ENCODE results near the gene CCDC175.

Gene CCDC175

DNA sequence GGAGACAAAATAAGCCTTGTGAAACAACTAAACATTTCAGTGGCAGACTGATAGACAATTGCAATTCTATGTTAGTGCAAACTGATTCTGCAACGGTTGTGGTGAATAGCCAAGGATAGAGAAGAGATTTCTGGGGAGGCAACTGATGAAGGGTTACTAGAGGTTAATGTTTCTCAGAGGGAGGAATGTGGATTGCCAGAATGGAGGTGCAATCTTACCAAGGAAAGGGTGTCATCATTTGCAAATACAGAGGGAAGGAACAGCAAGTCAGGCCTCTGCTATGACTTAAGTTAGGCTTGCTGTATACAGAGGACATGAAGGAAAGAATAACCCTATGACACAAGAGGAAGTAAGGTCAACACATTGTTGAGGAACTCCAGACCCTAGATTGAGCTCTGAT lies 35.8 kb downstream of the CCDC175 start (continued):
- TF ChIP-seq, protein P1, sequence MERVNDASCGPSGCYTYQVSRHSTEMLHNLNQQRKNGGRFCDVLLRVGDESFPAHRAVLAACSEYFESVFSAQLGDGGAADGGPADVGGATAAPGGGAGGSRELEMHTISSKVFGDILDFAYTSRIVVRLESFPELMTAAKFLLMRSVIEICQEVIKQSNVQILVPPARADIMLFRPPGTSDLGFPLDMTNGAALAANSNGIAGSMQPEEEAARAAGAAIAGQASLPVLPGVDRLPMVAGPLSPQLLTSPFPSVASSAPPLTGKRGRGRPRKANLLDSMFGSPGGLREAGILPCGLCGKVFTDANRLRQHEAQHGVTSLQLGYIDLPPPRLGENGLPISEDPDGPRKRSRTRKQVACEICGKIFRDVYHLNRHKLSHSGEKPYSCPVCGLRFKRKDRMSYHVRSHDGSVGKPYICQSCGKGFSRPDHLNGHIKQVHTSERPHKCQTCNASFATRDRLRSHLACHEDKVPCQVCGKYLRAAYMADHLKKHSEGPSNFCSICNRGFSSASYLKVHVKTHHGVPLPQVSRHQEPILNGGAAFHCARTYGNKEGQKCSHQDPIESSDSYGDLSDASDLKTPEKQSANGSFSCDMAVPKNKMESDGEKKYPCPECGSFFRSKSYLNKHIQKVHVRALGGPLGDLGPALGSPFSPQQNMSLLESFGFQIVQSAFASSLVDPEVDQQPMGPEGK (CRISPR knock-in tag; IDR thresholded peaks at IDR 0.05; ENCODE audit: borderline replicate concordance), result no peak
- TF ChIP-seq GLIS3 (CRISPR knock-in tag; IDR thresholded peaks at IDR 0.05) (no peak), TOX (CRISPR knock-in tag; IDR thresholded peaks at IDR 0.05; ENCODE audit: borderline replicate concordance) (no peak), ARNTL (CRISPR knock-in tag; IDR thresholded peaks at IDR 0.05; ENCODE audit: borderline replicate concordance, low read depth) (no peak), ZNF565 (CRISPR knock-in tag; conservative IDR thresholded peaks at IDR 0.05; ENCODE audit: low read depth) (no peak), SNAI2 (CRISPR knock-in tag; IDR thresholded peaks at IDR 0.05) (no peak)
- TF ChIP-seq, protein P2, sequence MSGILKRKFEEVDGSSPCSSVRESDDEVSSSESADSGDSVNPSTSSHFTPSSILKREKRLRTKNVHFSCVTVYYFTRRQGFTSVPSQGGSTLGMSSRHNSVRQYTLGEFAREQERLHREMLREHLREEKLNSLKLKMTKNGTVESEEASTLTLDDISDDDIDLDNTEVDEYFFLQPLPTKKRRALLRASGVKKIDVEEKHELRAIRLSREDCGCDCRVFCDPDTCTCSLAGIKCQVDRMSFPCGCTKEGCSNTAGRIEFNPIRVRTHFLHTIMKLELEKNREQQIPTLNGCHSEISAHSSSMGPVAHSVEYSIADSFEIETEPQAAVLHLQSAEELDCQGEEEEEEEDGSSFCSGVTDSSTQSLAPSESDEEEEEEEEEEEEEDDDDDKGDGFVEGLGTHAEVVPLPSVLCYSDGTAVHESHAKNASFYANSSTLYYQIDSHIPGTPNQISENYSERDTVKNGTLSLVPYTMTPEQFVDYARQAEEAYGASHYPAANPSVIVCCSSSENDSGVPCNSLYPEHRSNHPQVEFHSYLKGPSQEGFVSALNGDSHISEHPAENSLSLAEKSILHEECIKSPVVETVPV (CRISPR knock-in tag; IDR thresholded peaks at IDR 0.05), result no peak

DNA sequence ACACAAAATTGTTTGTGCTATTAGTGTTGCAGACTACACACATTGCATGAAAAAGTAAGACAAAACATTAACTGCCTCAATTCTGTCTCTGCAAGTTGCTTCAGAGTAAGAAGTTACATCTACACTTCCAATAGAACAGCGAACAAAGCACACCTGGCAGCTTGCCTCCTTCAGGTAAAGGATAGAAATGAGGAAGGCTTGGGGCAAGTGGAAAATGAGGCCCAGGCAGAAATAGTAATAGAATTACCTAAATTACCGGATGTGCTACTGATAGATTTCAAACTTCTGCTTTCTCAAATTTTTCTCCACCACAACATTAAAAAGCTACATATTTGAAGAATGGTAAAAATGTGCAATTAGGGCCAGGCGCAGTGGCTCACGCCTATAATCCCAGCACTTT lies 37.7 kb downstream of the CCDC175 start:
- TF ChIP-seq ZC3H10 (CRISPR knock-in tag; IDR thresholded peaks at IDR 0.05) (no peak), ZNF70 (CRISPR knock-in tag; IDR thresholded peaks at IDR 0.05) (no peak), RARB (CRISPR knock-in tag; IDR thresholded peaks at IDR 0.05) (no peak), BACH2 (CRISPR knock-in tag; IDR thresholded peaks at IDR 0.05; ENCODE audit: borderline replicate concordance) (no peak)
- no peak for ATAC-seq

DNA sequence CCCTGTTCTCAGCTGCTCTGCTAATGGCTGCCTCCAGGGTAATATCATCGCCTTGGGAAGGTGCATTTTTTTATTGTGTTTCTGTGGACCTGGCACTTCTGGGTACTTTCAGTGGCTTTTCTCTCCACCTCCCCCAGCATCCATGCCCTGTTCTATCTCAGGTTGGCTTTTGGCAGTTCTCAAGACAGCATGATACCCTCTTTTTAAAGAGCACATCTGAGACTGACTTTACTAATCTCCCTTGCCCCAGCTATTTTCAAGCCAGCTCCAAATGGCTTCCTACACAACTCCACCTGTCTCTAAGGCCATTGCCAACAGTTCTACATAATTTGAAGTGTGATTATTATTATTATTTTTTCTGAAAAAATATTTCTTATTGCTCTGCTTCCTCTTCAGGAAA lies 39.1 kb downstream of the CCDC175 start:
- no peak for ATAC-seq
- TF ChIP-seq RARB (CRISPR knock-in tag; IDR thresholded peaks at IDR 0.05) (no peak), ARNTL (CRISPR knock-in tag; IDR thresholded peaks at IDR 0.05; ENCODE audit: borderline replicate concordance, low read depth) (no peak), PPARA (CRISPR knock-in tag; IDR thresholded peaks at IDR 0.05; ENCODE audit: borderline replicate concordance) (no peak), CSDC2 (CRISPR knock-in tag; IDR thresholded peaks at IDR 0.05) (no peak), ZNF565 (CRISPR knock-in tag; conservative IDR thresholded peaks at IDR 0.05; ENCODE audit: low read depth) (no peak), ISL1 (CRISPR knock-in tag; IDR thresholded peaks at IDR 0.05) (no peak), ZNF8 (CRISPR knock-in tag; IDR thresholded peaks at IDR 0.05) (no peak)

DNA sequence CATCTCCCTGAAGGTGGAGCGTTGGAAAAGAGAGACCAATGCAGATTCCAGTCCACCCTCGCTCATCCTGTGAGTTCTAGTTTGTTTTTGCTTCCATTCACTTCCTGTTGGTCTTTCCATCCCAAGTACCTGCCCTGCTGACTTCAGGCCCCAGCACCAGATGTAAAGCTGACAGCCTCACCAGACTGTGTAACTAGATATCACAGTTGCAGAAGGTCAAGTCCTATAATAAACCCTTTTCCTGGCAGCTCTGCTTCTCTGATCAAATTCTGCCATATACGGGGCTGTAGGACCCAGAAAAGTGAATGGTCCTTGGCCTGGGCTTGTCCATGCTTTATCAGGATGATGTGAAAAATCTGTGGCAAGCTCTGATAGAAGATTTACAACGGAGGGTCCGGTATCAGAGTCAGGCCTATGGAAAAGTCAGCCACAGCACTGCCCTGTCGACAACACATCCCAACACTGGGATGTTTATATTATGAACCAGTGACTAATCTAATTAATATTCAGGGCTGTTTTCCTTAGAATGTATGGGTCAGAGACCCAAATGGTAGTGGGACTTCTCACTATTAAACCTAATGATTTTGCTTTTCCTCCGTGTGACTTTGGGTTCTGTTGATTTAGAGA lies 42.1 kb downstream of the CCDC175 start:
- TF ChIP-seq SNAI2 (CRISPR knock-in tag; IDR thresholded peaks at IDR 0.05) (no peak), ZFP30 (CRISPR knock-in tag; IDR thresholded peaks at IDR 0.05) (no peak), CSDC2 (CRISPR knock-in tag; IDR thresholded peaks at IDR 0.05) (no peak), GLIS3 (CRISPR knock-in tag; IDR thresholded peaks at IDR 0.05) (no peak)
- TF ChIP-seq, protein P1 (CRISPR knock-in tag; IDR thresholded peaks at IDR 0.05; ENCODE audit: borderline replicate concordance), result no peak
- TF ChIP-seq, protein P3, sequence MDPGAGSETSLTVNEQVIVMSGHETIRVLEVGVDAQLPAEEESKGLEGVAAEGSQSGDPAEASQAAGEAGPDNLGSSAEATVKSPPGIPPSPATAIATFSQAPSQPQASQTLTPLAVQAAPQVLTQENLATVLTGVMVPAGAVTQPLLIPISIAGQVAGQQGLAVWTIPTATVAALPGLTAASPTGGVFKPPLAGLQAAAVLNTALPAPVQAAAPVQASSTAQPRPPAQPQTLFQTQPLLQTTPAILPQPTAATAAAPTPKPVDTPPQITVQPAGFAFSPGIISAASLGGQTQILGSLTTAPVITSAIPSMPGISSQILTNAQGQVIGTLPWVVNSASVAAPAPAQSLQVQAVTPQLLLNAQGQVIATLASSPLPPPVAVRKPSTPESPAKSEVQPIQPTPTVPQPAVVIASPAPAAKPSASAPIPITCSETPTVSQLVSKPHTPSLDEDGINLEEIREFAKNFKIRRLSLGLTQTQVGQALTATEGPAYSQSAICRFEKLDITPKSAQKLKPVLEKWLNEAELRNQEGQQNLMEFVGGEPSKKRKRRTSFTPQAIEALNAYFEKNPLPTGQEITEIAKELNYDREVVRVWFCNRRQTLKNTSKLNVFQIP (CRISPR knock-in tag; IDR thresholded peaks at IDR 0.05; ENCODE audit: borderline replicate concordance, low read depth), result no peak
- TF ChIP-seq, protein P4, sequence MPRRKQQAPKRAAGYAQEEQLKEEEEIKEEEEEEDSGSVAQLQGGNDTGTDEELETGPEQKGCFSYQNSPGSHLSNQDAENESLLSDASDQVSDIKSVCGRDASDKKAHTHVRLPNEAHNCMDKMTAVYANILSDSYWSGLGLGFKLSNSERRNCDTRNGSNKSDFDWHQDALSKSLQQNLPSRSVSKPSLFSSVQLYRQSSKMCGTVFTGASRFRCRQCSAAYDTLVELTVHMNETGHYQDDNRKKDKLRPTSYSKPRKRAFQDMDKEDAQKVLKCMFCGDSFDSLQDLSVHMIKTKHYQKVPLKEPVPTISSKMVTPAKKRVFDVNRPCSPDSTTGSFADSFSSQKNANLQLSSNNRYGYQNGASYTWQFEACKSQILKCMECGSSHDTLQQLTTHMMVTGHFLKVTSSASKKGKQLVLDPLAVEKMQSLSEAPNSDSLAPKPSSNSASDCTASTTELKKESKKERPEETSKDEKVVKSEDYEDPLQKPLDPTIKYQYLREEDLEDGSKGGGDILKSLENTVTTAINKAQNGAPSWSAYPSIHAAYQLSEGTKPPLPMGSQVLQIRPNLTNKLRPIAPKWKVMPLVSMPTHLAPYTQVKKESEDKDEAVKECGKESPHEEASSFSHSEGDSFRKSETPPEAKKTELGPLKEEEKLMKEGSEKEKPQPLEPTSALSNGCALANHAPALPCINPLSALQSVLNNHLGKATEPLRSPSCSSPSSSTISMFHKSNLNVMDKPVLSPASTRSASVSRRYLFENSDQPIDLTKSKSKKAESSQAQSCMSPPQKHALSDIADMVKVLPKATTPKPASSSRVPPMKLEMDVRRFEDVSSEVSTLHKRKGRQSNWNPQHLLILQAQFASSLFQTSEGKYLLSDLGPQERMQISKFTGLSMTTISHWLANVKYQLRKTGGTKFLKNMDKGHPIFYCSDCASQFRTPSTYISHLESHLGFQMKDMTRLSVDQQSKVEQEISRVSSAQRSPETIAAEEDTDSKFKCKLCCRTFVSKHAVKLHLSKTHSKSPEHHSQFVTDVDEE (CRISPR knock-in tag; IDR thresholded peaks at IDR 0.05), result no peak
- no peak for ATAC-seq
